VCaP (cell line): ENCODE results near the gene PMIS2.

Experiments used
- H3K27ac ChIP-seq: fragments of 450-650 bp; 2 replicates; pipeline ENCODE4 v1.5.1; 2017
- CTCF ChIP-seq: fragments of 450-650 bp; conservative IDR thresholded peaks from 2 replicates; pipeline ENCODE4 v1.5.1; 2017; ENCODE audit warnings: mild to moderate bottlenecking, moderate library complexity

The PMIS2 gene

GRCh38 chr19:35557539-35558399, 28.2 kb upstream of the PMIS2 start:
- no peak for TF ChIP-seq CTCF
- no peak overlapping the region for H3K27ac ChIP-seq

GRCh38 chr19:35558400-35559280, 27.3 kb upstream of the PMIS2 start:
- TF ChIP-seq CTCF, result no peak
- no peak overlapping the region for H3K27ac ChIP-seq

GRCh38 chr19:35559281-35559659, 26.7 kb upstream of the PMIS2 start:
- TF ChIP-seq CTCF, result no peak
- H3K27ac ChIP-seq, result no peak overlapping the region

GRCh38 chr19:35559781-35560180, 26.2 kb upstream of the PMIS2 start:
- no peak overlapping the region for H3K27ac ChIP-seq
- TF ChIP-seq CTCF, result no peak

- H3K27ac ChIP-seq, result no peak overlapping the region
- no peak for TF ChIP-seq CTCF
Observed at GRCh38 chr19:35560271-35560670, 25.7 kb upstream of the PMIS2 start.

- no peak for TF ChIP-seq CTCF
Observed at GRCh38 chr19:35560677-35561076, 25.3 kb upstream of the PMIS2 start.

GRCh38 chr19:35561436-35561835, 24.5 kb upstream of the PMIS2 start:
- no peak overlapping the region for H3K27ac ChIP-seq
- TF ChIP-seq CTCF, result no peak

More at GRCh38 chr19:35560677-35561076, 25.3 kb upstream of the PMIS2 start:
- H3K27ac ChIP-seq, result no peak overlapping the region
